ENCODE results near the gene N4BP3. TPM values are rescaled to one million over a fixed set of nuclear protein-coding genes. Genes with fewer than 3 reads are reported as not detected.
"Not testable (repeated sequence)": the region's sequence is repeated elsewhere in the genome, so short reads cannot be mapped to it uniquely, and the experiment has no call there.

Gene N4BP3
- total RNA-seq, 2 donors from 2014 or later, result 0.52 to 2.6 TPM

DNA sequence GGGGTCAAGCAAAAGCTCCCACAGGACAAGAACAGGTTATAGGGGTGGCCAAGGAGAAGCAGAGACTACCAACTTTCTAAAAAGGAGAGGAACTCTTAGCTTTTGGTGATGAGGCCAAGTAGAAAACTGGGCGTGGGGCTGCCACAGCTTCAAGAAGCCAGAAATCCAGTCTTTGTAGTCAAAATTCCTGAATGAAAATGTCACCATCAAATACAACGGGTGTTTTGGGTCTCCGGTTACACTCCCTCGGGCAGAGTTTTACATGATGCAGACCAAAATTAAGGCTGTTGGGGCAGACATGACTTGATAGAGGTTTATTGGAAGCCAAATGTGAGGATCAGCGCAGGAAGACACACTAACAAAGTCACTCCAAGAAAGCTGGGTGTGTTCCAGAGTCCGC, 29.4 kb upstream of the N4BP3 start:
- H3K27ac ChIP-seq, result no peak overlapping the region
- DNase-seq (no peak), ATAC-seq (no peak)
- H3K4me1 ChIP-seq, result no peaks in the 10 kb centered on the region
- 70 to 76% methylated on average over 6 of the region's 6 CpGs for WGBS, 2 donors
- H3K36me3 ChIP-seq (replicated peaks in 1 of 2; ENCODE audit: insufficient read depth in 1 of 2, low read depth in 2 of 2), result no peaks in the 10 kb centered on the region
- intact Hi-C loops (cut with DNase I), result no loop called here
- H3K9me3 ChIP-seq, result no peaks in the 10 kb centered on the region
- no peaks in the 10 kb centered on the region for H3K27me3 ChIP-seq
- no peak for TF ChIP-seq POLR2A (IDR thresholded peaks at IDR 0.05)
- H3K4me3 ChIP-seq, result no peak overlapping the region

DNA sequence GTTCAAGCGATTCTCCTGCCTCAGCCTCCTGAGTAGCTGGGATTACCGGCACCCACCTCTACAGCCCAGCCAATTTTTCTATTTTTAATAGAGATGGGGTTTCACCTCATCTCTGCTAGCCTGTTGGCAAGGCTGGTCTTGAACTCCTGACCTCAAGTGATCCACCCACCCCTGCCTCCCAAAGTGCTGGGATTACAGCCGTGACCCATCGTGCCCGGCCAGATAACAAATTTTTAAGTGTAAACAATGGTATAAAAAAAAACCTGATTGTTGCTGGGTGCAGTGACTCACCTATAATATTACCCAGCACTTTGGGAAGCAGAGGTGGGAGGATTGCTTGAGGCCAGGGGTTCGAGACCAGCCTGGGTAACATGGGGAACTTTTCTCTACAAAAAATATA, 28.0 kb upstream of the N4BP3 start:
- WGBS, 2 donors, result 42 to 54% methylated on average over 6 of the region's 6 CpGs
- ATAC-seq, result no peak
- intact Hi-C loops (cut with DNase I), result no loop called here
- no peak overlapping the region for H3K4me3 ChIP-seq
- H3K27ac ChIP-seq, result no peak overlapping the region
- no peaks in the 10 kb centered on the region for H3K36me3 ChIP-seq (replicated peaks in 1 of 2; ENCODE audit: insufficient read depth in 1 of 2, low read depth in 2 of 2)
- no peaks in the 10 kb centered on the region for H3K4me1 ChIP-seq
- TF ChIP-seq CTCF (IDR thresholded peaks at IDR 0.05) (no peak), POLR2A (IDR thresholded peaks at IDR 0.05) (no peak)
- H3K9me3 ChIP-seq, result no peaks in the 10 kb centered on the region
- no peaks in the 10 kb centered on the region for H3K27me3 ChIP-seq
- no peak for DNase-seq

DNA sequence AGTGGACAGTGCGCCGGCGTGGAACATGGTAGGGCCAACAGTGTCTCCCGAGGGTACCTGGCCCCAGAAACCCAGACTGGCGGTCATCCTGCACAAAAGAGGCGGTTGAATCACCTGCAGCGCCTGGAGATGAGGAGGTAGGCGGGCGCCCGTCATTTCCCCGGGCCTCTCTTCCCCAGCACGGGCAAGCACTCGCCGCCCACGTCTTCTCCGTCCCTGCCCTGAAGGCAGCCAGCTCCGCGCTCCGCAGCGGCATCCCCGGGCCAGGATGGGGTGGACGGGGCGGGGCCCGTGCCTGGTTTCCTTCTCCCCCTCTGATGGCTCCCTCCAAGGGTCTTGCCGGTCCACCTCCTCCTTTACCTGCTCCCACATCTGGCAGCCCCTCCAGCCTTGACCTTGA, 27.1 kb upstream of the N4BP3 start:
- DNase-seq, result no peak
- intact Hi-C loops (cut with DNase I), result no loop called here
- Histone ChIP-seq H3K4me3 (no peak overlapping the region), H3K4me1 (no peaks in the 10 kb centered on the region), H3K36me3 (replicated peaks in 1 of 2; ENCODE audit: insufficient read depth in 1 of 2, low read depth in 2 of 2) (no peaks in the 10 kb centered on the region), H3K27ac (no peak overlapping the region), H3K9me3 (no peaks in the 10 kb centered on the region), H3K27me3 (no peaks in the 10 kb centered on the region)
- no peak for TF ChIP-seq CTCF (IDR thresholded peaks at IDR 0.05)
- TF ChIP-seq POLR2A (IDR thresholded peaks at IDR 0.05), result no peak
- no peak for ATAC-seq
- WGBS, 2 donors, result 46 to 50% methylated on average over 9 to 25 of the region's 25 CpGs

DNA sequence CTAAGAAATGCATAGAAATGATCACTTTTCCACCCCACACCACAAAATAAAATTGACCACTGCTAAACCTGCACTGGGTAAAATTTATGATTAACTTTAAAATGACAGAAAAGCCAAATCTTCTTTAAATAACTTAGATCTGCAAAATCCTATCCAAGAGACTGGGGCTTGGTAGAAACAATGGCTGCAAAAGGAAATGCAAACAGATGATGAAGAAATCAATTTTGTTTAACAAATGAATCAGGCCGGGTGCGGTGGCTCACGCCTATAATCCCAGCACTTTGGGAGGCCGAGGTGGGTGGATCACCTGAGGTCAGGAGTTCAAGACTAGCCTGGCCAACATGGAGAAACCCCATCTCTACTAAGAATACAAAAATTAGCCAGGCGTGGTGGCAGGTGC, 26.1 kb upstream of the N4BP3 start:
- ATAC-seq; H3K4me1 ChIP-seq; H3K36me3 ChIP-seq (replicated peaks in 1 of 2; ENCODE audit: insufficient read depth in 1 of 2, low read depth in 2 of 2); DNase-seq; H3K27me3 ChIP-seq; H3K27ac ChIP-seq; H3K9me3 ChIP-seq; H3K4me3 ChIP-seq; intact Hi-C loops (cut with DNase I): not testable (repeated sequence)
- 47 to 51% methylated on average over 5 of the region's 5 CpGs for WGBS, 2 donors

- Histone ChIP-seq H3K9me3 (no peaks in the 10 kb centered on the region), H3K4me3 (no peak overlapping the region), H3K4me1 (no peaks in the 10 kb centered on the region), H3K27me3 (no peaks in the 10 kb centered on the region), H3K36me3 (replicated peaks in 1 of 2; ENCODE audit: insufficient read depth in 1 of 2, low read depth in 2 of 2) (no peaks in the 10 kb centered on the region), H3K27ac (no peak overlapping the region)
- DNase-seq (no peak), ATAC-seq (no peak)
- intact Hi-C loops (cut with DNase I), result no loop called here
- 73 to 87% methylated on average over 6 of the region's 6 CpGs for WGBS, 2 donors
- no peak for TF ChIP-seq CTCF (IDR thresholded peaks at IDR 0.05)
Measured at GRCh38 chr5:178090856-178091255, 22.5 kb upstream of the N4BP3 start.

- Histone ChIP-seq H3K27ac (no peak overlapping the region), H3K9me3 (no peaks in the 10 kb centered on the region), H3K27me3 (no peaks in the 10 kb centered on the region), H3K4me3 (no peak overlapping the region), H3K4me1 (no peaks in the 10 kb centered on the region), H3K36me3 (replicated peaks in 1 of 2; ENCODE audit: insufficient read depth in 1 of 2, low read depth in 2 of 2) (no peaks in the 10 kb centered on the region)
- no peak for ATAC-seq
- no peak for DNase-seq
- intact Hi-C loops (cut with DNase I), result no loop called here
- no peak for TF ChIP-seq CTCF (IDR thresholded peaks at IDR 0.05)
- no peak for TF ChIP-seq POLR2A (IDR thresholded peaks at IDR 0.05)
- WGBS, 2 donors, result 69 to 71% methylated on average over 2 of the region's 2 CpGs
Measured at GRCh38 chr5:178093134-178093533, 20.2 kb upstream of the N4BP3 start.
